GM12874 (cell line): ENCODE measurements around the gene DNAH6.

Experiments
- CTCF ChIP-seq: IDR thresholded peaks from 2 replicates; pipeline ENCODE4 v1.5.1; 2011; ENCODE audit warnings: low read depth, mild to moderate bottlenecking, control low read depth, low read length, moderate library complexity; ENCODE audit not compliant: insufficient read depth

Gene DNAH6

GRCh38 chr2:84755096-84755495, 238.8 kb downstream of the DNAH6 start:
- TF ChIP-seq CTCF, result no peak

GRCh38 chr2:84757648-84758047, 241.3 kb downstream of the DNAH6 start:
- no peak for TF ChIP-seq CTCF

GRCh38 chr2:84766791-84767190, 250.5 kb downstream of the DNAH6 start:
- no peak for TF ChIP-seq CTCF

GRCh38 chr2:84768840-84769239, 252.5 kb downstream of the DNAH6 start:
- no peak for TF ChIP-seq CTCF

GRCh38 chr2:84770280-84770679, 254.0 kb downstream of the DNAH6 start:
- no peak for TF ChIP-seq CTCF

- no peak for TF ChIP-seq CTCF
Observed at GRCh38 chr2:84771251-84771650, 255.0 kb downstream of the DNAH6 start.

- no peak for TF ChIP-seq CTCF
Observed at GRCh38 chr2:84776011-84776410, 259.7 kb downstream of the DNAH6 start.
